ENCODE measurements around the gene VN1R5.
"Not testable (repeated sequence)": the region's sequence is repeated elsewhere in the genome, so short reads cannot be mapped to it uniquely, and the experiment has no call there.

VN1R5 gene

GRCh38 chr1:247255772-247256171, at the start of gene VN1R5:
Gene VN1R5 (plus strand): TSS chr1:247256072.
- not testable (repeated sequence) for DNase-seq

- DNase-seq: no peak
Measured at GRCh38 chr1:247209396-247209795, 46.5 kb upstream of the VN1R5 start.

- no peak for DNase-seq
Measured at GRCh38 chr1:247210062-247210375, 45.9 kb upstream of the VN1R5 start.

- peak; percentile 93 for DNase-seq
Measured at GRCh38 chr1:247210376-247211117, 45.3 kb upstream of the VN1R5 start.

GRCh38 chr1:247211339-247211738, 44.5 kb upstream of the VN1R5 start:
- no peak for DNase-seq

- DNase-seq: no peak
Measured at GRCh38 chr1:247212012-247212411, 43.9 kb upstream of the VN1R5 start.

- DNase-seq: peak; percentile 61
Measured at GRCh38 chr1:247212627-247213617, 43.0 kb upstream of the VN1R5 start.

- no peak for DNase-seq
Measured at GRCh38 chr1:247216261-247216660, 39.6 kb upstream of the VN1R5 start.

- no peak for DNase-seq
Measured at GRCh38 chr1:247218121-247218651, 37.7 kb upstream of the VN1R5 start.

- DNase-seq: not testable (repeated sequence)
Measured at GRCh38 chr1:247220280-247220679, 35.6 kb upstream of the VN1R5 start.

- no peak for DNase-seq
Measured at GRCh38 chr1:247222840-247223239, 33.0 kb upstream of the VN1R5 start.

- DNase-seq: no peak
Measured at GRCh38 chr1:247224822-247225221, 31.1 kb upstream of the VN1R5 start.

GRCh38 chr1:247228133-247228532, 27.7 kb upstream of the VN1R5 start:
- no peak for DNase-seq

GRCh38 chr1:247241691-247242090, 14.2 kb upstream of the VN1R5 start:
- peak; percentile 43 for DNase-seq

GRCh38 chr1:247243524-247244137, 12.2 kb upstream of the VN1R5 start:
- no peak for DNase-seq

GRCh38 chr1:247246325-247247115, 9.4 kb upstream of the VN1R5 start:
- DNase-seq: no peak

GRCh38 chr1:247247568-247247967, 8.3 kb upstream of the VN1R5 start:
- DNase-seq: no peak

GRCh38 chr1:247266053-247266452, 10.2 kb downstream of the VN1R5 start:
- peak; percentile 82 for DNase-seq

GRCh38 chr1:247268390-247269045, 12.6 kb downstream of the VN1R5 start:
- DNase-seq: no peak

GRCh38 chr1:247269133-247269532, 13.3 kb downstream of the VN1R5 start:
- DNase-seq: no peak

- no peak for DNase-seq
Measured at GRCh38 chr1:247270003-247270402, 14.1 kb downstream of the VN1R5 start.

GRCh38 chr1:247273013-247273412, 17.1 kb downstream of the VN1R5 start:
- DNase-seq: peak; percentile 43

All from NCI-H226 (cell line).